Kasumi-1 (cell line): ENCODE results near the gene ATP6V1F.

Source experiments
- DNase-seq, 2 experiments: peaks; one replicate each; lab custom pipeline; 2025; lab: John Stamatoyannopoulos, UW

The ATP6V1F gene

GRCh38 chr7:128867842-128868623 lies 5.4 kb downstream of the ATP6V1F start:
- no peak for DNase-seq

- DNase-seq = no peak
Measured at GRCh38 chr7:128868624-128869137, 6.0 kb downstream of the ATP6V1F start.

GRCh38 chr7:128869138-128869943 lies 6.7 kb downstream of the ATP6V1F start:
- no peak for DNase-seq

- no peak for DNase-seq
Measured at GRCh38 chr7:128869944-128870285, 7.3 kb downstream of the ATP6V1F start.

- DNase-seq = no peak
Measured at GRCh38 chr7:128871050-128871449, 8.4 kb downstream of the ATP6V1F start.

- DNase-seq = peak in 1 of 2 experiments; percentile 18
Measured at GRCh38 chr7:128872394-128872824, 9.8 kb downstream of the ATP6V1F start.

GRCh38 chr7:128873234-128873633 lies 10.6 kb downstream of the ATP6V1F start:
- DNase-seq = no peak

GRCh38 chr7:128874140-128875031 lies 11.7 kb downstream of the ATP6V1F start:
- DNase-seq = no peak

- DNase-seq = no peak
Measured at GRCh38 chr7:128875523-128875948, 12.9 kb downstream of the ATP6V1F start.

GRCh38 chr7:128876127-128876526 lies 13.5 kb downstream of the ATP6V1F start:
- DNase-seq = no peak

GRCh38 chr7:128876586-128876977 lies 13.9 kb downstream of the ATP6V1F start:
- DNase-seq = no peak

GRCh38 chr7:128876978-128877755 lies 14.5 kb downstream of the ATP6V1F start:
- DNase-seq = no peak

GRCh38 chr7:128877756-128878120 lies 15.1 kb downstream of the ATP6V1F start:
- DNase-seq = no peak

GRCh38 chr7:128878226-128879105 lies 15.8 kb downstream of the ATP6V1F start:
- DNase-seq = no peak

GRCh38 chr7:128879461-128879938 lies 16.8 kb downstream of the ATP6V1F start:
- no peak for DNase-seq

- DNase-seq = peak; percentile 31 to 58
Measured at GRCh38 chr7:128879939-128880746, 17.5 kb downstream of the ATP6V1F start.

- DNase-seq = no peak
Measured at GRCh38 chr7:128880791-128881457, 18.3 kb downstream of the ATP6V1F start.

- no peak for DNase-seq
Measured at GRCh38 chr7:128881458-128882125, 18.9 kb downstream of the ATP6V1F start.
